A549 (cell line): ENCODE results near the gene WWP2. TPM values are rescaled to one million over a fixed set of nuclear protein-coding genes. Genes with fewer than 3 reads are reported as not detected.

ENCODE experiments used
- ATAC-seq, 2 experiments: fragments of 200-7000 bp in 1 of 2; fragments of >200 bp in 1 of 2; cut with Nextera tagmentation in 1 of 2; cut with Tn5 transposase in 1 of 2; 3 replicates each; pipeline versions ENCODE4 v1.8.0 to v1.9.1; 2018 to 2020; ENCODE audit warnings: mild to moderate bottlenecking in 1 of 2, moderate library complexity in 1 of 2
- CTCF ChIA-PET: fragments of 300-600 bp; sonication (Branson Sonifier 250); formaldehyde crosslinking; extraction: SDS; loops from one replicate; lab custom pipeline; 2021; ENCODE audit warnings: antibody characterized with exemption, inconsistent platforms; lab: Yijun Ruan, JAX
- POLR2A ChIA-PET: fragments of 350-600 bp; formaldehyde crosslinking; extraction: SDS; loops from one replicate; lab custom pipeline; 2021; ENCODE audit warnings: antibody characterized with exemption, inconsistent platforms; lab: Yijun Ruan, JAX
- DNase-seq, 2 experiments: peaks; one replicate each; pipeline versions ENCODE4 v3.0.0 to v3.0.0-alpha.2; 2011 to 2016; ENCODE audit warnings: low read depth in 1 of 2, low spot score in 1 of 2
- FAIRE-seq: peaks from 2 replicates; lab custom pipeline; 2011; peaks lifted over from hg19 to GRCh38; lab: Jason Lieb, UNC
- H3K27ac ChIP-seq, 2 experiments: fragments of >200 bp; sonication (Bioruptor Twin); formaldehyde crosslinking; 3 replicates each; pipeline ENCODE4 v1.5.1; 2016 to 2017
- H3K4me1 ChIP-seq: fragments of >200 bp; sonication (Bioruptor Twin); formaldehyde crosslinking; 3 replicates; pipeline ENCODE4 v1.6.1; 2016
- H3K4me2 ChIP-seq: fragments of >200 bp; sonication (Bioruptor Twin); formaldehyde crosslinking; 3 replicates; pipeline ENCODE4 v1.6.1; 2016
- H3K4me3 ChIP-seq: fragments of >200 bp; sonication (Bioruptor Twin); formaldehyde crosslinking; 3 replicates; pipeline ENCODE4 v1.5.1; 2016
- H3K9me3 ChIP-seq: fragments of >200 bp; sonication (Bioruptor Twin); formaldehyde crosslinking; 3 replicates; pipeline ENCODE4 v1.6.1; 2016
- CBX8 ChIP-seq: fragments of 200-600 bp; sonication (generic); IDR thresholded peaks from 2 replicates; pipeline ENCODE4 v1.6.1; 2016
- CHD2 ChIP-seq: fragments of 150-350 bp; IDR thresholded peaks from 2 replicates; pipeline ENCODE4 v1.6.1; 2014; ENCODE audit warnings: low read length; ENCODE audit not compliant: partially characterized antibody
- ELK1 ChIP-seq: fragments of 150-350 bp; IDR thresholded peaks from 2 replicates; pipeline ENCODE4 v1.6.1; 2014; ENCODE audit warnings: low read depth, mild to moderate bottlenecking, low read length
- ESRRA ChIP-seq: fragments of 150-350 bp; IDR thresholded peaks from 2 replicates; pipeline ENCODE4 v1.6.1; 2014; ENCODE audit warnings: mild to moderate bottlenecking, low read length, borderline replicate concordance
- FOSL2 ChIP-seq, 2 experiments: fragments of 450-650 bp in 1 of 2; fragments of >200 bp in 1 of 2; sonication (Bioruptor Twin) in 1 of 2; formaldehyde crosslinking; IDR thresholded peaks; 2 replicates each; pipeline versions ENCODE4 v1.5.0 to v1.6.1; 2016 to 2020; ENCODE audit warnings: mild to moderate bottlenecking in 1 of 2, moderate library complexity in 1 of 2
- FOXS1 ChIP-seq: fragments of 250-450 bp; sonication (Bioruptor Pico); IDR thresholded peaks from 2 replicates; pipeline ENCODE4 v1.5.0; 2020; ENCODE audit warnings: mild to moderate bottlenecking, moderate library complexity
- HMGXB4 ChIP-seq: fragments of 250-450 bp; sonication (Bioruptor Pico); IDR thresholded peaks from 2 replicates; pipeline ENCODE4 v1.5.0; 2021; ENCODE audit warnings: mild to moderate bottlenecking, moderate library complexity, borderline replicate concordance
- HOXA7 ChIP-seq: fragments of 250-450 bp; sonication (Bioruptor Pico); IDR thresholded peaks from 2 replicates; pipeline ENCODE4 v1.5.0; 2020; ENCODE audit warnings: mild to moderate bottlenecking, moderate library complexity
- HOXB13 ChIP-seq: fragments of 250-450 bp; sonication (Bioruptor Pico); IDR thresholded peaks from 2 replicates; pipeline ENCODE4 v1.5.0; 2020; ENCODE audit warnings: low read depth, mild to moderate bottlenecking, moderate library complexity
- HOXB5 ChIP-seq: fragments of 250-450 bp; sonication (Bioruptor Pico); IDR thresholded peaks from 2 replicates; pipeline ENCODE4 v1.5.0; 2020; ENCODE audit warnings: mild to moderate bottlenecking, moderate library complexity
- JUN ChIP-seq, 2 experiments: fragments of >200 bp; sonication (Bioruptor Twin); formaldehyde crosslinking; IDR thresholded peaks; 2 replicates in 1 of 2; 3 replicates in 1 of 2; pipeline ENCODE4 v1.6.1; 2016 to 2017
- KDM5A ChIP-seq: fragments of 200-600 bp; sonication (generic); IDR thresholded peaks from 2 replicates; pipeline ENCODE4 v1.6.1; 2016; ENCODE audit warnings: antibody characterized with exemption, mild to moderate bottlenecking
- MAFK ChIP-seq: fragments of 450-650 bp; IDR thresholded peaks from 2 replicates; pipeline ENCODE4 v1.6.1; 2014; ENCODE audit not compliant: partially characterized antibody
- NFE2L2 ChIP-seq: fragments of 150-350 bp; conservative IDR thresholded peaks from 2 replicates; pipeline ENCODE4 v1.6.1; 2014; ENCODE audit warnings: low read length
- NPAS2 ChIP-seq: fragments of 250-450 bp; sonication (Bioruptor Pico); IDR thresholded peaks from 2 replicates; pipeline ENCODE4 v1.8.0; 2022; ENCODE audit warnings: mild to moderate bottlenecking, moderate library complexity, borderline replicate concordance
- NR3C1 ChIP-seq: fragments of >200 bp; sonication (Bioruptor Twin); formaldehyde crosslinking; IDR thresholded peaks from 3 replicates; pipeline ENCODE4 v1.6.1; 2017
- RAD21 ChIP-seq, 2 experiments: fragments of >200 bp in 1 of 2; sonication (Bioruptor Twin) in 1 of 2; formaldehyde crosslinking in 1 of 2; IDR thresholded peaks in 1 of 2; conservative IDR thresholded peaks in 1 of 2; 2 replicates in 1 of 2; 3 replicates in 1 of 2; pipeline ENCODE4 v1.6.1; 2012 to 2018; ENCODE audit warnings: inconsistent platforms in 1 of 2
- RARB ChIP-seq: fragments of 250-450 bp; sonication (Bioruptor Pico); IDR thresholded peaks from 2 replicates; pipeline ENCODE4 v1.8.0; 2021; ENCODE audit warnings: mild to moderate bottlenecking, moderate library complexity
- WGBS: methylation state at CpG from one replicate; pipeline ENCODE4 v1.1.6; 2017; ENCODE audit errors: missing lambda C conversion rate; 5-methylcytosine and 5-hydroxymethylcytosine counted together
- polyA plus RNA-seq, 4 experiments: library from polyadenylated mRNA; depleted of rRNA in 3 of 4; stranded (reverse); fragments of >200 nt; fragmentation: RNase III in 1 of 4; extraction: RNeasy Plus Mini Kit Qiagen cat#74134 plus additional on column Dnase treatment in 1 of 4; gene quantifications; 2 replicates in 3 of 4; 3 replicates in 1 of 4; pipeline ENCODE4 v1.2.3, GENCODE V29; 2011 to 2017
- TF ChIP-seq, protein P1 (sequence below): IDR thresholded peaks from 2 replicates; pipeline ENCODE4 v1.6.1; 2012

WWP2 gene
- polyA plus RNA-seq, 2 of the 4 experiments (the other 2 are of a cell fraction) = 16.1 to 16.2 TPM

GRCh38 chr16:69931631-69932030, 169.5 kb downstream of the WWP2 start:
- no peak for ATAC-seq
- no peak for DNase-seq
- H3K4me2 ChIP-seq = no peak overlapping the region
- POLR2A ChIA-PET = no interaction called here
- TF ChIP-seq HOXB13 (CRISPR knock-in tag) (no peak), NPAS2 (CRISPR knock-in tag) (no peak), NFE2L2 (no peak), JUN (IDR thresholded peaks at IDR 0.05) (no peak), HMGXB4 (no peak), FOSL2 (IDR thresholded peaks at IDR 0.05) (no peak), FOSL2 (CRISPR knock-in tag; IDR thresholded peaks at IDR 0.05) (no peak), ESRRA (no peak), HOXB5 (CRISPR knock-in tag) (no peak)
- TF ChIP-seq, all 56 proteins: peak for 0
- H3K9me3 ChIP-seq = no peaks in the 10 kb centered on the region
- WGBS = 90% methylated on average over 8 of the region's 13 CpGs
- H3K4me1 ChIP-seq = no peaks in the 10 kb centered on the region
- H3K27ac ChIP-seq = no peak overlapping the region
- FAIRE-seq = no peak
- CTCF ChIA-PET = interaction anchor here (0.6 to 17.7 kb wide), 4 partner anchors 8 to 133 kb away, joined by 4 to 288 read pairs (median 52); no protein-coding TSS in a partner anchor
- no peak overlapping the region for H3K4me3 ChIP-seq

- no peak for FAIRE-seq
- no peak overlapping the region for H3K4me2 ChIP-seq
- TF ChIP-seq RAD21 (conservative IDR thresholded peaks at IDR 0.05 in 1 of 2, IDR thresholded peaks at IDR 0.05 in 1 of 2) = no peak
- TF ChIP-seq NFE2L2 = no peak
- CTCF ChIA-PET = interaction anchor here (0.6 to 17.7 kb wide), 4 partner anchors 8 to 134 kb away, joined by 4 to 288 read pairs (median 52); no protein-coding TSS in a partner anchor
- POLR2A ChIA-PET = no interaction called here
- H3K4me3 ChIP-seq = no peak overlapping the region
- no peak overlapping the region for H3K27ac ChIP-seq
- ATAC-seq = no peak
- no peaks in the 10 kb centered on the region for H3K9me3 ChIP-seq
- H3K4me1 ChIP-seq = no peaks in the 10 kb centered on the region
- no peak for DNase-seq
- WGBS = 85% methylated on average over 9 of the region's 9 CpGs
Measured at GRCh38 chr16:69932228-69932627, 170.1 kb downstream of the WWP2 start.

GRCh38 chr16:69932691-69933392, 170.7 kb downstream of the WWP2 start:
- ChIA-PET POLR2A (no interaction called here), CTCF (interaction anchor here (1.0 to 17.7 kb wide), 5 partner anchors 7 to 143 kb away, joined by 3 to 288 read pairs (median 50); no protein-coding TSS in a partner anchor)
- FAIRE-seq = no peak

DNA sequence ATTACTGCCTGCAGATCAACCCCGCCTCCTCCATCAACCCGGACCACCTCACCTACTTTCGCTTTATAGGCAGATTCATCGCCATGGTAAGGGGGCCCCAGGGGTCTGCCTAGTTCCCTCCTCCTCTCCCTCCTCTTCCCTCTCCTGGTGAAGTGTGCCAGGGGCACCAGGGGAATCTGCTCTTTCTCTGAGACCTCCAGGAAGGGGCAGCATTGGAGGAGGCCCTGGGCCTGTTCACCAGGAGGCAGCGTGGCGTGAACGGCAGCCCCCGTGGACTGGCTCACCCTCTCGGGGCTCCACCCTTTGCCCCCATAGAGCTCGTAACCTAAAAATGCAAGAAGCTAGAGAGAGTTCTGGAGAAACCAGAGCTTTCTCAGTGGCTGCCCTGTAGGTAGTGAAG, 171.9 kb downstream of the WWP2 start:
- TF ChIP-seq NR3C1 (no peak), FOXS1 (CRISPR knock-in tag) (no peak), ELK1 (no peak), CHD2 (no peak), KDM5A (no peak), HOXA7 (CRISPR knock-in tag) (no peak), RARB (CRISPR knock-in tag) (no peak), CBX8 (no peak)
- TF ChIP-seq, protein P1, sequence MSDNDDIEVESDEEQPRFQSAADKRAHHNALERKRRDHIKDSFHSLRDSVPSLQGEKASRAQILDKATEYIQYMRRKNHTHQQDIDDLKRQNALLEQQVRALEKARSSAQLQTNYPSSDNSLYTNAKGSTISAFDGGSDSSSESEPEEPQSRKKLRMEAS = no peak
- TF ChIP-seq, all 56 proteins: peak for 0
- DNase-seq = no peak
- no peak for ATAC-seq
- no peak overlapping the region for H3K4me2 ChIP-seq
- 81% methylated on average over 10 of the region's 10 CpGs for WGBS
- ChIA-PET POLR2A (no interaction called here), CTCF (interaction anchor here (0.5 to 17.7 kb wide), 7 partner anchors 6 to 175 kb away, joined by 3 to 288 read pairs (median 4); no protein-coding TSS in a partner anchor)
- H3K4me1 ChIP-seq = no peaks in the 10 kb centered on the region
- H3K27ac ChIP-seq = no peak overlapping the region
- no peak for FAIRE-seq
- H3K4me3 ChIP-seq = no peak overlapping the region
- H3K9me3 ChIP-seq = no peaks in the 10 kb centered on the region

More at GRCh38 chr16:69932691-69933392, 170.7 kb downstream of the WWP2 start:
- Histone ChIP-seq H3K4me3 (no peak overlapping the region), H3K4me1 (no peaks in the 10 kb centered on the region), H3K9me3 (no peaks in the 10 kb centered on the region), H3K4me2 (no peak overlapping the region), H3K27ac (no peak overlapping the region)
- ATAC-seq (no peak), DNase-seq (no peak)
- 92% methylated on average over 21 of the region's 27 CpGs for WGBS
- no peak for TF ChIP-seq MAFK
